NK-92 (cell line): ENCODE data around the gene JAK1.

ENCODE experiments used
- DNase-seq: peaks from one replicate; lab custom pipeline; 2025; ENCODE audit not compliant: unreplicated experiment; lab: John Stamatoyannopoulos, UW

Gene JAK1

DNA sequence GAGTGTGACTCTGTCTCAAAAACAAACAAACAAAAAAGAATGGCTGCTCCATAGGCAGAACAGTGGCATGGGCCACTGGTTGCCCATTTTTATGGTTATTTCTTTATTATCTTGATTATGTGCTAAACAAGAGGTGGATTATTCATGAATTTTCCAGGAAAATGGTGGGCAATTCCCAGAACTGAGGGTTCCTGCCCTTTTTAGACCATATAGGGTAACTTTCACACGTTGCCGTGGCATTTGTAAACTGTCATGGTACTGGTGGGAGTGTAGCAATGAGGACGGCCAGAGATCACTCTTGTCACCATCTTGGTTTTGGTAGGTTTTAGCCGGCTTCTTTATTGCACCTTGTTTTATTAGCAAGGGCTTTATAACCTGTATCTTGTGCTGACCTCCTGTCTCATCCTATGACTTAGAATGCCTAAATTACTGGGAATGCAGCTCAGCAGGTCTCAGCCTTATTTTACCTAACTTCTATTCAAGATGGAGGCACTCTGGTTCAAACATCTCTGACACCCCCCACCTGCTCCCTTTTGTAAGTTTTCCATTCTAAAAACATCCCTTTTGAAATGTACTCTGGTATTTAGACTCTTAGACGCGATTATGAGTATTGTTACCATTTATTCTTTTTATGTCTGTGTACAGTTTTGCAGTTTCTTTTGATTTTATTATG is 164.4 kb downstream of the JAK1 start:
- no peak for DNase-seq

- DNase-seq: no peak
Observed at GRCh38 chr1:64798872-64799271, 167.5 kb downstream of the JAK1 start.

GRCh38 chr1:64790832-64791487 is 175.4 kb downstream of the JAK1 start:
- DNase-seq: no peak
